Glomerular visceral epithelial cell (primary cell): Measurements from ENCODE around the gene ADORA1.

Experiments
- DNase-seq: peaks from one replicate; pipeline ENCODE4 v3.0.0-alpha.2; 2016; ENCODE audit errors: extremely low spot score

ADORA1 gene

GRCh38 chr1:203121186-203122015 lies 6.1 kb upstream of the ADORA1 start:
- no peak for DNase-seq

- no peak for DNase-seq
Observed at GRCh38 chr1:203122159-203122558, 5.4 kb upstream of the ADORA1 start.

- no peak for DNase-seq
Observed at GRCh38 chr1:203124011-203124410, 3.5 kb upstream of the ADORA1 start.

- peak; percentile 62 for DNase-seq
Observed at GRCh38 chr1:203124546-203125317, 2.8 kb upstream of the ADORA1 start.

GRCh38 chr1:203126151-203126865 lies 1.2 kb upstream of the ADORA1 start:
- DNase-seq = no peak

- DNase-seq = no peak
Observed at GRCh38 chr1:203126866-203127665, 460 bp upstream of the ADORA1 start.

GRCh38 chr1:203128431-203128715 lies 847 bp downstream of the ADORA1 start:
- no peak for DNase-seq

- DNase-seq = no peak
Observed at GRCh38 chr1:203128716-203129500, 1.4 kb downstream of the ADORA1 start.

GRCh38 chr1:203129501-203130231 lies 2.1 kb downstream of the ADORA1 start:
- peak; percentile 61 for DNase-seq

GRCh38 chr1:203130358-203130985 lies 2.9 kb downstream of the ADORA1 start:
- no peak for DNase-seq

GRCh38 chr1:203131548-203132200 lies 4.1 kb downstream of the ADORA1 start:
- DNase-seq = peak; percentile 54

- DNase-seq = no peak
Observed at GRCh38 chr1:203133970-203134725, 6.6 kb downstream of the ADORA1 start.

- DNase-seq = peak; percentile 73
Observed at GRCh38 chr1:203135636-203136305, 8.2 kb downstream of the ADORA1 start.

- no peak for DNase-seq
Observed at GRCh38 chr1:203136409-203137042, 9.0 kb downstream of the ADORA1 start.

- no peak for DNase-seq
Observed at GRCh38 chr1:203137324-203137723, 9.8 kb downstream of the ADORA1 start.

GRCh38 chr1:203138066-203138465 lies 10.5 kb downstream of the ADORA1 start:
- no peak for DNase-seq

GRCh38 chr1:203139976-203140475 lies 12.5 kb downstream of the ADORA1 start:
- DNase-seq = no peak
